NOMO-1 treated with DMSO at 0.1 percent for 48 hours (cell line): ENCODE results near the gene PRDX2.

Experiments
- DNase-seq: peaks from one replicate; lab custom pipeline; 2025; ENCODE audit not compliant: unreplicated experiment; lab: John Stamatoyannopoulos, UW

Gene PRDX2

GRCh38 chr19:12756150-12756883, 45.3 kb downstream of the PRDX2 start:
- no peak for DNase-seq

GRCh38 chr19:12754465-12755196, 47.0 kb downstream of the PRDX2 start:
- DNase-seq = no peak

GRCh38 chr19:12752056-12752781, 49.4 kb downstream of the PRDX2 start:
- no peak for DNase-seq

- no peak for DNase-seq
Measured at GRCh38 chr19:12751635-12752034, 50.0 kb downstream of the PRDX2 start, which contains the start of gene BEST2. BEST2 (plus strand) TSS chr19:12751791; CDS start chr19:12752593, 802 bp downstream.

GRCh38 chr19:12750851-12751250, 50.7 kb downstream of the PRDX2 start:
- no peak for DNase-seq

- DNase-seq = peak; percentile 6
Measured at GRCh38 chr19:12749938-12750521, 51.6 kb downstream of the PRDX2 start.

- DNase-seq = no peak
Measured at GRCh38 chr19:12748489-12748888, 53.1 kb downstream of the PRDX2 start.
